ENCODE data around the gene FAM161B.

DNA sequence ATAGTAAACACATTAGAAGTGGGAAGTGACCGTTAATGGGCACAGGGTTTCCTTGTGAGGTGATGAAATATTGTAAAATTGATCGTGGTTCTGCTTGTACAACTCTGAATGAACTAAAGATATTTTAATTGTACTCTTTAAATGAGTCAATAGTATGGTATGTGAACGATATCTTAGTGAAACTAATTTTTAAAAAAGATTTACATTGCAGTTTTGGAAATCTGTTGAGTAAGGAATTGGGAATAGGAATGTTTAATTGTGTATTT, 61.5 kb downstream of the FAM161B start:
- TF ChIP-seq, protein P1, sequence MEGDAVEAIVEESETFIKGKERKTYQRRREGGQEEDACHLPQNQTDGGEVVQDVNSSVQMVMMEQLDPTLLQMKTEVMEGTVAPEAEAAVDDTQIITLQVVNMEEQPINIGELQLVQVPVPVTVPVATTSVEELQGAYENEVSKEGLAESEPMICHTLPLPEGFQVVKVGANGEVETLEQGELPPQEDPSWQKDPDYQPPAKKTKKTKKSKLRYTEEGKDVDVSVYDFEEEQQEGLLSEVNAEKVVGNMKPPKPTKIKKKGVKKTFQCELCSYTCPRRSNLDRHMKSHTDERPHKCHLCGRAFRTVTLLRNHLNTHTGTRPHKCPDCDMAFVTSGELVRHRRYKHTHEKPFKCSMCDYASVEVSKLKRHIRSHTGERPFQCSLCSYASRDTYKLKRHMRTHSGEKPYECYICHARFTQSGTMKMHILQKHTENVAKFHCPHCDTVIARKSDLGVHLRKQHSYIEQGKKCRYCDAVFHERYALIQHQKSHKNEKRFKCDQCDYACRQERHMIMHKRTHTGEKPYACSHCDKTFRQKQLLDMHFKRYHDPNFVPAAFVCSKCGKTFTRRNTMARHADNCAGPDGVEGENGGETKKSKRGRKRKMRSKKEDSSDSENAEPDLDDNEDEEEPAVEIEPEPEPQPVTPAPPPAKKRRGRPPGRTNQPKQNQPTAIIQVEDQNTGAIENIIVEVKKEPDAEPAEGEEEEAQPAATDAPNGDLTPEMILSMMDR (conservative IDR thresholded peaks at IDR 0.05): no peak
- TF ChIP-seq ZFX (IDR thresholded peaks at IDR 0.05): no peak

All from C4-2B (cell line).